Stimulated activated CD8-positive, alpha-beta memory T cell treated with anti-CD3 and anti-CD28 coated beads, Interleukin-7, amount 100 ng/mL, for 48 hours (primary cell): ENCODE data around the gene MCAM.

ENCODE experiments used
- DNase-seq, 2 donors: peaks; one replicate each; pipeline ENCODE4 v3.0.0-alpha.2; 2020; ENCODE audit warnings: low read depth in 1 of 2; ENCODE audit errors: extremely low read depth in 1 of 2

The MCAM gene

GRCh38 chr11:119332111-119332765, 15.3 kb upstream of the MCAM start:
- no peak for DNase-seq

DNA sequence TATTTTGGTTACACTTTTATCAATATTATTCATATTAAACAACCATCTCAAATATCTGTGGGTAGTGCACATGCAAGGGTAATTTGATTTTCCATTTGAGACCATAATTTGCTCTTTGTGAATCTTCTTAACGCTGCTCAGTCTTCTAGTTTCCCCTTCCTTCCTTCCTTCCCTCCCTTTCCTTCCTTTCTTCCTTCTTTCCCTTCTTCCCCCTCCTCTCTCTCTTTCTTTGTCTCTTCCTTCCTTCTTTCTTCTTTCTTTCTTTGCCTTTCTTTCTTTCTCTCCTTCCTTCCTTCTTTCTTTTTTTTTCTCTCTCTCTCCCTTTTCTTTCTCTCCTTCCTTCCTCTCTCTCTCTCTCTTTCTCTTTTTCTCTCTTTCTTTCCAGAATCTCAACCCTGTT, 13.3 kb upstream of the MCAM start:
- no peak for DNase-seq

GRCh38 chr11:119329320-119329719, 12.4 kb upstream of the MCAM start:
- DNase-seq, result no peak

GRCh38 chr11:119324189-119324588, 7.3 kb upstream of the MCAM start:
- DNase-seq, result no peak

DNA sequence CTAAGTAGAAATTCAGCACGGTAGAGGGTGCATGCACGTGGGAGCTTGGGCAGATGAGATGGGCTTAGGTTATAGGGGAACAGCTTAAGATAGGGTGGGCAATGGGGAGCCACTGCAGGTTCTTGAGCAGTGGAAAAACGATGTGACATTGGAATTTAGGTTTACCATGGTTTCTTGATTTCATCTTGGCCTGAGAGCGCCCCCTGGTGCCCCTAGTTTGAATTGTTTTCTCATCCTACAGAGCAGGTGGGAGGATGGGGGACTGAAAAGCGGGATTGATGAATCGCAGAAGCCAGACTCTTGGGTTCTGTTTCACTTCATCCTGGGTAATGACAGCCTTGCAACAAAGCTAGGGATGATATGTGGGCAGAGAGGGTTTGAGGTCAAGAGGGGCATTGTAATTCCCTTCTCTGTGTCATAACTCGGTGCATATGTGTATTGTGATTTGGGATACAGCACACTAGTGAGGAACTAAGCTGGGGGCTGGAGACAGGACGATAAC, 6.7 kb upstream of the MCAM start:
- DNase-seq, result peak; percentile 34 to 66

- no peak for DNase-seq
Measured at GRCh38 chr11:119322921-119323531, 6.1 kb upstream of the MCAM start.

- no peak for DNase-seq
Measured at GRCh38 chr11:119322360-119322739, 5.4 kb upstream of the MCAM start.

- peak in 1 of 2 donors; percentile 41 for DNase-seq
Measured at GRCh38 chr11:119320776-119321524, 4.0 kb upstream of the MCAM start.

DNA sequence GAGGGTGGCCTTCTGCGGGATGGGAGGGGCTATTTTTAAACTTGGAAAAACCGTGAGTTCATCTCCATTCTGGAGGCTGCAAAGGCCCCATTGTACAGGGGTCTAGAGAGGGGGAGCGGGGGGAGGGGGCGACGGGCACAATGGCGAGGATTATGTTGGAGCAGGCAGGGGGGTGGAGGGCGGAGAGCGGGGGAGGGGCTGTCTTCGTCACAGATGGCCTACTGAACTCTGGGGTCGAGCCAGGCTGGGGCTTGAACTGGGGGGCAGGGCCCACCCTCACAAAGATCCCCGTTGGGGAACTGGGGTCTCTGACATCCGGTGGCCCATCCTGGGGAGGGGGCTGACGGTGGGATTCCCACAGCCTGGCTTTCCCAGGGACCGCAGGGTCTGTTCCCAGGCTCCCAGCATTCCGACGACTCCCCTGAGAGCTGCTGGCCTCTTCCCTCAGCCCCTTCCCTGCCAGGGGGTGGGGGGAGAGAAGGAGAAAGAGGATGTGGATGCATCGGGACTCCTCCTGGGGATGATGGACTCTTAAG, 3.4 kb upstream of the MCAM start:
- DNase-seq, result no peak

- no peak for DNase-seq
Measured at GRCh38 chr11:119319700-119320239, 2.8 kb upstream of the MCAM start.

GRCh38 chr11:119319136-119319699, 2.3 kb upstream of the MCAM start:
- DNase-seq, result no peak

DNA sequence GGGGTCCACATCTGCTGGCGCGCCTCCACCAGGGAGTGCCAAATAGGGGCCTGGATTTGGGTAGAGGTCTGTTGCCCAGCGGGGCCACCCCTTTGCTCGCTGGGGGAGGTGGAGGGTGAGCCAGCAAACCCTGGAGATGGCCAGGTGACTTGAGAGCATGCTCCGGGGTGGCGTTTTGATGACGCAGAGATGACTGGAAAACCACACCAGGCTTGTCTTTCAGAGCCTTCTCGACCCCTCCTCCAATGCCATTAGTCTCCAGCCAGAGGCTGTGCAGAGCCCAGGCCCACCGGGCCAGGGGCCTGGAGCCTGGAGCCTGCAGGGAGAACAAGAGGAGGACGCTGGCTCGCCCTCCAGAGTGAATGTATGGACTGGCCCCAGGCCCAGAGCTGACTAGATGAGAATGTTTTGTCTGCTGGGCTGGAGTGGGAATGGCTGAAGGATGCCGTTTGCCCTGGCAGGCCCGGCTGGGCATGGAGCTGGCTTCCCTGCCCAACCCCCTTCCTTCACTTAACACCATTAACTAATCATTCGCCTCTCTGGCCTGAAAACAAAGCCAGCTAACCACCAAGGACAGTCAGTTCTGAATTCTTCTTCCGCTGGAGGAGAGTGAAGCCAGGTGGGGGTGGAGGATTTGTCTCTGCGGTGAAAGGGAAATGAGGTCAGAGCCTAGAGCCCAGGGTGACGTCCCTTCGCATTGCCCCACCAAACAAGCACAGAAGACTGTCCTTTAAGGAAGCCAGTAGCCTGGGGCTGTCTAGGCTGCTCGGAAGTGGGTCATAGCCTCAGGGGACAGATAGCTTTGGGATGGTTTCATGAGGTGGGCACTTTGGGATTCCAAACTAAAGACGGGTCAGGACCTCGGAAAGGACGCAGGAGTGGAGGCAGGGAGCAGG, 1.6 kb upstream of the MCAM start:
- no peak for DNase-seq

DNA sequence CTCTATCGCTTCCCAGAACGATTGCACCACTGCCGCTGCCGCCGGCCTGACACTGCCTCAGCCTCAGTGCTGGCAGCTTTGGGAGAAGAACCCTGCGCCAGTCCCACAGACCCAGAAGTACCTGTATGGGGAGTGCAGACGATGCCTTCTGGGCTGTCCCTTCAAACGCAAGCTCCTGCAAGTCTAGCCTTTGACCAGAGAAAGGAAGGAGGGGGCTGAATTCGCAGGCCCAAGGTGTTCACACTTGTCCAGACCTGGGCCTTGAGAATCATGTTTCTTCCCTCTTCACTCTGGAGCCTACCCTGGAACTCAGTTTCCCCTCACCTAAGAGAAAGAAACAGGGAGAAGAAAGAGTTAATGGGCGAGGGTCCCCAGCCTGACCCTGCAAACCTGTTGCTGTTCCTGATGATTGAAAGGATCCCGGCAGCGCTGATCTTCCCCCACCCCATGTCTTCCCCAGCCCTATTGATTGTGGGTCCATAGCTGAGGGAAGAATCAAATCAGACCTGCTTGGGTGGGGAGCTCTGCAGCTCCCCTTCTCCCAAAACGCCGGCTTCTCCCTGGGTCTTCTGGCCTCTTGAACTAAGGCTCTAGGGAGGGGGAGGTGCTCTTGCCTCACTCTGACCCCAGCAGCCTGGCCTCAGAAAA, 786 bp upstream of the MCAM start:
- DNase-seq, result no peak

DNA sequence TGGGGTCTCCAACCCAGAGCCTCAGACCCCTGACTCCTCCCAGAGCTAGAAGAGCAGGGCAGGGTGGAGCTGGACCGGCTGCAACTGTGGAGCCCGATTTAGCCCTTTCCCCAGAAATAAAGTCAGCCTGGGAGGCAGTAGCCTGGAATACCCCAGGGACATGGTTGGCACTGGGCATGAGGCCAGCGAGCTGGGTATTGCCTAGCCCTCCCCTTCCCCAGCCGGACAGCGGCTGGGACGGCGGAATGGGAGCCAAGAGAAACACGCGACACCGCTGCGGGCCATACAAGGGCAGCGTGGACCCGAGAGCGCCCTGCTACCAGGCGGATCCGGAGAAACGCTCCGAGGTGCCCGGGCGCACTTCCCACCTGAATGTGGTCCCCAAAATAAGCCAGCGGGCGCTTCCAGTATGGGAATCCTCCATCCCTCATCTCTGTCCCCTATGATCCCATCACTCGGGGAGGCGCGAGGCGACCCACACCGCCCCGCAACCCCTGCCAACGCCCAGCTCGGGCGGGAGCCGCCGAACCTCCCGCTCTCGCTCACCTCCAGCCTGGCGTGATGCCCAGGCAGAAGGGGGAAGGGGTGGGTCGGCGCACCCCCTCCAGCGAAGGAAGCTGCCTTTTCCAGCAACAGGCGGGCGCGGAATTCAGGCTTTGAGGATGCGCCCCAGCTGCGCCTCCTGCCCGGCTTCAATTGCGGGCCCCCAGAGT, 758 bp downstream of the MCAM start:
- no peak for DNase-seq

DNA sequence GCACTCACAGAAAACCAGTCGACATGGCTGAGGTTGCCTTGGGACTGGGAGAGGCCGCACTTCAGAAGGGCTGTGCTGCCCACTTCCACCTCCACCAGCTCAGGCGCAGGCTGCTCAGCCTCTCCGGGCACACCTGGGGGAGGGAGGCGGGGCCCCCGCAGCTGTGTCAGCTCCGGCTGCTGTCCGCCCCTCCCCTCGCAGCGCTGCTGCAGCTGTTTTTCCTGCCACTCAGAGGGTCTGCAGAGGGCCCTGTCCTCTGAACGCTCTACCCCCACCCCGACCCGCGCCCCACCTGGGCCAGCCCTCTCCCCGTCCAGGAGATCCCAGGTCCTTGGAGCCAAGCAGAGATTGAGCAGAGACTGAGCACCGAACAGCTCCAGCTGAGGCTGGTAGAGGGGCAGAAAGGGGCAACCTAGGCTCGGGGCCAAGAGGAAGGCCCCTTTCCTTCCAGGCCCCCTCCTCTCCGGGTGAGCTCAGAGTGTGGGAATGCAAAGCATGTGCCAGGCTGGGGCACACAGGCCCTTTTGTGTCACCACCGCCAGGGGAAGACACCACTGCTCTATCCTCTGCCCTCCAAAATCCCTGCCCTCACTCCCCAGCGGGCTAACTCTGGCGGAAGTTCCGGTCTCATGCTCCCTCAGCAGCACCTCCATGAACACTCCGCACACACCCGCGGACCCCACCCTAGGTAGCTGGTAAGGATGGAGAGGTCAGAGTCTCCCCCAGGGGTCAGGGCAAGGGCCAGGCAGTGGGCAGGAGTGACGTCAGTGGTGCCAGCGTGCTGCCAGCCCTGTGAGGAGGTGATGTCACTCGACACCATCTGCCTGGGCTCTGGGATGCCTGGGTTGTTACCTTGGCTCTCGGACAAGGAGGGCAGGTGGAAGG, 1.6 kb downstream of the MCAM start:
- no peak for DNase-seq

DNA sequence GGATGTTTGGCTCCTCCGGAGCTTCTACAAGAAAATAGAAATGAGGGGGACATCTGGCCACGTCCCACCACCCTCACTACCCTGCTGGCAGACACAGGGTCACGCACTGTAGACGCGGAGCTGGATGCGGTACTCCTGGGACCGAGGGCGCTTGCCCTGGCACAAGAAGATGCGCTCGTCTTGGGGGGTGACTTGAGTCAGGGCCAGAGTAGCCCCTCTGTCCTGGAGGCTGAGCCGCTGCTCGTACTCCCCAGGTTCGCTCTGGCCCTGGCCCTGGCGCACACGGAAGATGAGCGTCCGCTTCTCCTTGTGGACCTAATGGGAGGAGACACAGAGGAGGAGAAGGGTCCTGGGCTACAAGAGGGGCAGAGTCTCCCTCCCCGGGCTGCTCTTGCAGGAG, 2.2 kb downstream of the MCAM start:
- DNase-seq, result no peak

- DNase-seq, result no peak
Measured at GRCh38 chr11:119310682-119311052, 6.3 kb downstream of the MCAM start.
